ENCODE measurements around the gene SLC8B1. TPM values are rescaled to one million over a fixed set of nuclear protein-coding genes. Genes with fewer than 3 reads are reported as not detected.

Gene SLC8B1
- total RNA-seq, 2 donors from 2014 or later: 23.1 to 94.7 TPM

DNA sequence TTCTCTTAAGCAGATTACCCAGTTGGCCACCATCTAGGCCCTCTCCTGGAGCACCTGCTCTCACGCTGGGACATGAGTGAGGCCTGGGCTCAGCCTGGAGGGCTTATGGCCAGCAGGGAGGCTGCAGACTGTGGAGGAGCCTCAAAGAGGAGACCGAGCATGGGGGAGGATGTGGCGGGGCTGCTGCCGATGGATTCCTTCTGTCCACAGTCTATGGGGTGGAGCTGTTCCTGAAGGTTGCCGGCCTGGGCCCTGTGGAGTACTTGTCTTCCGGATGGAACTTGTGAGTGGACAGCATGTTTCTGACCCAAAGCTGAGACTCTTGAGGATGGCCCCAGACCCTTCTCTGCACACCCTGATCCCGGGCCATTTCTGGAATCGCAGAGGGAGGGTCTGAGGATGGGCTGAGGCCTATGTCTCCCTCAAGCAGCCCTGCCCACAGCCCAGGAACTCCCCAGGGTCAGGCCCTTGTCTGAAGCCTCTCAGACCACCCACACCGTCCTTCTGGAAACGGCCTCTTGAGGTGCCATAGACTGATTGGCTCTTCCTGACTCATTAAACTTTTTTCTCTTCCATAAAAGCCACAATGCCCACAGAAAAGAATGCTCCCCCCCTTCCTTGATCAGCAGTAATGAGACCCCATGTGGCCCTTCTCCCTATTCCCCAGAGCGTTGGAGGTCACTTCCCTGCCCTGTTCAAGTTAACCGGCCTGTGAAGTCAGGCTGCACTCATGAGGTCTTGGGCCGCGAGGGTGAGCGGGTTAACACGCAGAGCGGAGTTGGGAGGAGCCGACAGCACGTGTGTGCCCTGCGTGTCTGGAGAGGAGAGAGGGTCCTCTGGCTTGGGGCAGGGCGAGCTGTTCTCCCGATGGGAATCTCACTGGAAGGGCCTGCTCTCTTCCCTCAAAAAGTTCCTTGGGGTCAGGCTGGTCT, 49.0 kb downstream of the SLC8B1 start:
- TF ChIP-seq POLR2A (IDR thresholded peaks at IDR 0.05) (no peak), POLR2AphosphoS5 (IDR thresholded peaks at IDR 0.05) (no peak)
- WGBS: 80% methylated on average over 22 of the region's 22 CpGs
- intact Hi-C loops (cut with DNase I): no loop called here
- peaks cover 15 to 43% of the 10 kb centered on the region in 2 donors for H3K36me3 ChIP-seq
- DNase-seq (ENCODE audit: low spot score): no peak
- no peaks in the 10 kb centered on the region for H3K27me3 ChIP-seq (replicated peaks; ENCODE audit: insufficient read depth)
- no peak overlapping the region for H3K27ac ChIP-seq
- no peak overlapping the region for H3K4me3 ChIP-seq
- no peaks in the 10 kb centered on the region for H3K4me1 ChIP-seq (replicated peaks)
- no peaks in the 10 kb centered on the region for H3K9me3 ChIP-seq

DNA sequence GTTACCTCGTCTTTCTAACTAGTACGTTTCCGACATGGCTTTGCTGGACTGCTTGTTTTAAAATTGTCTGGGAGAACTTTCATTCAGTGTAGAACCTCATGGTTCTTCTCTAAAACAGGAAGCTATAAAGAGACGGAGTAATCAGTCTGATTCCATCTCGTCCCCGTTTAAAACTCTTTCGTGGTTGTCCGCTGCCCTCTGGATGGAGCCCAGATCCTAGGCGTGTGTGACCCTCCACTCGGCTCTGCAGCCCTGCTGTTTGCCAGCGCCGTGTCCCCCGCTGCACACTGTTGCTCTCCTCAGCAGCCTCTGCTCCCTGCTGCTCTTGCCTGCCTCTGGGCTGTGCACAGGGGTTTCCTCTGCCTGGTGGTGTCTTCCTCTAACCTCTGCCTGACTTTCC, 50.2 kb downstream of the SLC8B1 start:
- DNase-seq (ENCODE audit: low spot score): no peak
- no peak overlapping the region for H3K4me3 ChIP-seq
- no peaks in the 10 kb centered on the region for H3K27me3 ChIP-seq (replicated peaks; ENCODE audit: insufficient read depth)
- no peaks in the 10 kb centered on the region for H3K4me1 ChIP-seq (replicated peaks)
- intact Hi-C loops (cut with DNase I): no loop called here
- 72% methylated on average over 13 of the region's 13 CpGs for WGBS
- H3K27ac ChIP-seq: no peak overlapping the region
- no peak for TF ChIP-seq POLR2A (IDR thresholded peaks at IDR 0.05)
- no peaks in the 10 kb centered on the region for H3K9me3 ChIP-seq
- peaks cover 13 to 31% of the 10 kb centered on the region in 2 donors for H3K36me3 ChIP-seq

DNA sequence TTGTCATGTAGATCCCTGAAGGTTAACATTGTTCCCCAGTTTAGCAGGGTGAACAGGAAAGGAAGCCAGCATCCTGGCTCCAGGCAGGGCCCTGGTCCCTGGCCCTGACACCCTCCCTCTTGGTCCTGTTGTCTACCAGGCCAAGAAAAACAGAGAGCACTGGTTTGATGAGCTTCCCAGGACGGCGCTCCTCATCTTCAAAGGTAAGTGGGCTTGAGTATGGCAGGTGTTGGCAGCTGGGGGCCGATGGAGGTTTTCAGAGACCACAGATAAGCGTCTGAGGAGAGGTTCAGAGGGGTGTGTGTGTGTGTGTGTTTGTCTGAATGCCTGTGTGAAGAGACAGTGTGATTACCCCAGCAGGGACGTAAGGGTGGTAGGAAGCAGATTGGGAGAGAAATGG, 56.3 kb downstream of the SLC8B1 start:
- no peaks in the 10 kb centered on the region for H3K27me3 ChIP-seq (replicated peaks; ENCODE audit: insufficient read depth)
- peaks cover 4 to 9% of the 10 kb centered on the region in 2 donors for H3K36me3 ChIP-seq
- no peak for DNase-seq (ENCODE audit: low spot score)
- no peaks in the 10 kb centered on the region for H3K9me3 ChIP-seq
- no peaks in the 10 kb centered on the region for H3K4me1 ChIP-seq (replicated peaks)
- 74% methylated on average over 5 of the region's 5 CpGs for WGBS
- intact Hi-C loops (cut with DNase I): no loop called here
- H3K4me3 ChIP-seq: no peak overlapping the region
- H3K27ac ChIP-seq: no peak overlapping the region
- TF ChIP-seq POLR2AphosphoS5 (IDR thresholded peaks at IDR 0.05) (no peak), POLR2A (IDR thresholded peaks at IDR 0.05) (no peak)
- TF ChIP-seq, protein P1, sequence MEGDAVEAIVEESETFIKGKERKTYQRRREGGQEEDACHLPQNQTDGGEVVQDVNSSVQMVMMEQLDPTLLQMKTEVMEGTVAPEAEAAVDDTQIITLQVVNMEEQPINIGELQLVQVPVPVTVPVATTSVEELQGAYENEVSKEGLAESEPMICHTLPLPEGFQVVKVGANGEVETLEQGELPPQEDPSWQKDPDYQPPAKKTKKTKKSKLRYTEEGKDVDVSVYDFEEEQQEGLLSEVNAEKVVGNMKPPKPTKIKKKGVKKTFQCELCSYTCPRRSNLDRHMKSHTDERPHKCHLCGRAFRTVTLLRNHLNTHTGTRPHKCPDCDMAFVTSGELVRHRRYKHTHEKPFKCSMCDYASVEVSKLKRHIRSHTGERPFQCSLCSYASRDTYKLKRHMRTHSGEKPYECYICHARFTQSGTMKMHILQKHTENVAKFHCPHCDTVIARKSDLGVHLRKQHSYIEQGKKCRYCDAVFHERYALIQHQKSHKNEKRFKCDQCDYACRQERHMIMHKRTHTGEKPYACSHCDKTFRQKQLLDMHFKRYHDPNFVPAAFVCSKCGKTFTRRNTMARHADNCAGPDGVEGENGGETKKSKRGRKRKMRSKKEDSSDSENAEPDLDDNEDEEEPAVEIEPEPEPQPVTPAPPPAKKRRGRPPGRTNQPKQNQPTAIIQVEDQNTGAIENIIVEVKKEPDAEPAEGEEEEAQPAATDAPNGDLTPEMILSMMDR (IDR thresholded peaks at IDR 0.05): no peak

DNA sequence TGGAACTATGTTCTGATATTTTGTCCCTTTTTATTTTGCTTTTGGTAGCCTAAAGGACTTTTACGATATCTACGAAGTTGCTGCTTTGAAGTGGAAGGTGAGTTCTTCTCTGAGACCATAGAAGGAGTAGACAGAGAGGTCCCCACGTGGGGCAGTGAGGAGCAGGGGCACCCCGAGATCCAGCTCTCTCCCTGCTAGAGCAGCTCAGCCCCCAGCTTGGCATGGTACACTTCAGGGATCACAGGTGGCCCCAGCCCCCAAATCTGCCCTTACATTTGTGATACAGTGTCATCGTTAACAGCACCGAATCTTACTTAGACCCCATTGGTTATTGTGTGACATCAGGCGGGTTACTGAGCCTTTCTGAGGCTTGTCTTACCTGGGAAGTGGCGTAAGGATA, 56.8 kb downstream of the SLC8B1 start:
- Histone ChIP-seq H3K4me1 (replicated peaks) (no peaks in the 10 kb centered on the region), H3K36me3 (peaks cover 4 to 9% of the 10 kb centered on the region in 2 donors), H3K27me3 (replicated peaks; ENCODE audit: insufficient read depth) (no peaks in the 10 kb centered on the region), H3K4me3 (no peak overlapping the region), H3K9me3 (no peaks in the 10 kb centered on the region), H3K27ac (no peak overlapping the region)
- TF ChIP-seq, protein P1 (IDR thresholded peaks at IDR 0.05): no peak
- TF ChIP-seq POLR2AphosphoS5 (IDR thresholded peaks at IDR 0.05) (no peak), POLR2A (IDR thresholded peaks at IDR 0.05) (no peak)
- DNase-seq (ENCODE audit: low spot score): no peak
- intact Hi-C loops (cut with DNase I): no loop called here
- 82% methylated on average over 8 of the region's 8 CpGs for WGBS

DNA sequence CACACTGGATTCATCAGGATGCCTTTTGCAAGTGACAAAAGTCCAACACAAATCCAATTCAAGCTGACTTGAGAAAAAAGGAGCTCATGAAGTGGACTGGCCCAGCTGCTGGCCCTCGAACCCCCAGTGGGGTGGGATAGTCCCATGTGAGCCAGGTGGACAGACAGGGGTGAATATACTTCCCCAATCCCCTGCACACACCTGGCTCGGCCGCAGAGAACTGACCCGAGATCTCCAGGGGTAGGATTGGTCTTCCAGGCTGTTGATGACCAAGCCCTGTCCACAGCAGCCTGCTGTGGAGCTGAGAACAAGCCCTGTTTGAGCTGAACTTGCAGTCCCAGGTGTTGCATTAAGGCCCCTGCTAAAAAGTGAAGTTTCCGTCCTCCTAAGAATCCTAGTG, 57.4 kb downstream of the SLC8B1 start:
- TF ChIP-seq POLR2AphosphoS5 (IDR thresholded peaks at IDR 0.05) (no peak), POLR2A (IDR thresholded peaks at IDR 0.05) (no peak)
- TF ChIP-seq, protein P1 (IDR thresholded peaks at IDR 0.05): no peak
- no peaks in the 10 kb centered on the region for H3K9me3 ChIP-seq
- WGBS: 97% methylated on average over 5 of the region's 5 CpGs
- intact Hi-C loops (cut with DNase I): no loop called here
- no peak overlapping the region for H3K4me3 ChIP-seq
- no peak for DNase-seq (ENCODE audit: low spot score)
- no peak overlapping the region for H3K27ac ChIP-seq
- no peaks in the 10 kb centered on the region for H3K4me1 ChIP-seq (replicated peaks)
- no peaks in the 10 kb centered on the region for H3K27me3 ChIP-seq (replicated peaks; ENCODE audit: insufficient read depth)
- peaks cover 4 to 9% of the 10 kb centered on the region in 2 donors for H3K36me3 ChIP-seq
